ENCODE measurements around the gene KRT80. TPM values are rescaled to one million over a fixed set of nuclear protein-coding genes. Genes with fewer than 3 reads are reported as not detected.
A peak's percentile ranks its signal among the peaks of the same experiment; 100 is the strongest.

KRT80 gene
- total RNA-seq, 3 donors from 2014 or later, result 2.9 to 9.8 TPM; not detected in 1

GRCh38 chr12:52144512-52145227, 47.1 kb downstream of the KRT80 start:
- Histone ChIP-seq H3K27me3 (no peaks in the 10 kb centered on the region), H3K4me3 (no peak overlapping the region), H3K36me3 (no peaks in the 10 kb centered on the region), H3K27ac (peak overlapping the region; percentile 100), H3K9me3 (no peaks in the 10 kb centered on the region), H3K4me1 (peaks cover 10 to 50% of the 10 kb centered on the region in 2 donors)
- intact Hi-C loops (cut with DNase I; ENCODE audit: low total_unique reads), result loop anchor here (5.0 to 10.0 kb wide), 2 partner anchors 70 to 728 kb away; no protein-coding TSS in a partner anchor
- no peak for TF ChIP-seq POLR2AphosphoS5 (IDR thresholded peaks at IDR 0.05)
- no peak for TF ChIP-seq CTCF (IDR thresholded peaks at IDR 0.05)
- no peak for TF ChIP-seq POLR2A (IDR thresholded peaks at IDR 0.05)
- DNase-seq (ENCODE audit: low spot score in 2 of 2), result no peak

- Histone ChIP-seq H3K36me3 (no peaks in the 10 kb centered on the region), H3K27ac (no peak overlapping the region), H3K9me3 (no peaks in the 10 kb centered on the region), H3K4me3 (no peak overlapping the region), H3K27me3 (no peaks in the 10 kb centered on the region), H3K4me1 (peaks cover under 1 to 31% of the 10 kb centered on the region in 2 donors)
- intact Hi-C loops (cut with DNase I; ENCODE audit: low total_unique reads), result loop anchor here (10.0 kb wide), 1 partner anchor 72 kb away; no protein-coding TSS in a partner anchor
- TF ChIP-seq POLR2AphosphoS5 (IDR thresholded peaks at IDR 0.05) (no peak), POLR2A (IDR thresholded peaks at IDR 0.05) (no peak), CTCF (IDR thresholded peaks at IDR 0.05) (no peak)
- DNase-seq (ENCODE audit: low spot score in 2 of 2), result no peak
Observed at GRCh38 chr12:52142431-52142830, 49.4 kb downstream of the KRT80 start.

- no peaks in the 10 kb centered on the region for H3K9me3 ChIP-seq
- H3K27me3 ChIP-seq, result no peaks in the 10 kb centered on the region
- H3K27ac ChIP-seq, result no peak overlapping the region
- intact Hi-C loops (cut with DNase I; ENCODE audit: low total_unique reads), result loop anchor here (10.0 kb wide), 1 partner anchor 73 kb away; no protein-coding TSS in a partner anchor
- H3K4me1 ChIP-seq, result peaks cover 0 to 28% of the 10 kb centered on the region in 2 donors
- TF ChIP-seq POLR2A (IDR thresholded peaks at IDR 0.05) (no peak), CTCF (IDR thresholded peaks at IDR 0.05) (no peak), POLR2AphosphoS5 (IDR thresholded peaks at IDR 0.05) (no peak)
- no peak overlapping the region for H3K4me3 ChIP-seq
- DNase-seq (ENCODE audit: low spot score in 2 of 2), result no peak
- no peaks in the 10 kb centered on the region for H3K36me3 ChIP-seq
Observed at GRCh38 chr12:52141875-52142274, 49.9 kb downstream of the KRT80 start.

- H3K36me3 ChIP-seq, result no peaks in the 10 kb centered on the region
- no peak for TF ChIP-seq POLR2AphosphoS5 (IDR thresholded peaks at IDR 0.05)
- no peak for TF ChIP-seq POLR2A (IDR thresholded peaks at IDR 0.05)
Observed at GRCh38 chr12:52141306-52141705, 50.5 kb downstream of the KRT80 start.

GRCh38 chr12:52139579-52140062, 52.2 kb downstream of the KRT80 start:
- H3K36me3 ChIP-seq, result no peaks in the 10 kb centered on the region
- H3K9me3 ChIP-seq, result no peaks in the 10 kb centered on the region
- H3K4me3 ChIP-seq, result no peak overlapping the region
- peak overlapping the region in 1 of 2 donors; percentile 3 for H3K27ac ChIP-seq
- no peaks in the 10 kb centered on the region for H3K27me3 ChIP-seq
- peak in 1 of 2 donors; percentile 60 for DNase-seq (ENCODE audit: low spot score in 2 of 2)
- peaks cover 0 to 8% of the 10 kb centered on the region in 2 donors for H3K4me1 ChIP-seq
- intact Hi-C loops (cut with DNase I; ENCODE audit: low total_unique reads), result loop anchor here (2.0 to 10.0 kb wide), 3 partner anchors 17 to 448 kb away; no protein-coding TSS in a partner anchor
- TF ChIP-seq CTCF (IDR thresholded peaks at IDR 0.05), result peak in 2 of 3 donors; percentile 68 to 90
- no peak for TF ChIP-seq POLR2A (IDR thresholded peaks at IDR 0.05)

More at GRCh38 chr12:52141306-52141705, 50.5 kb downstream of the KRT80 start:
- Histone ChIP-seq H3K4me1 (peaks cover 0 to 22% of the 10 kb centered on the region in 2 donors), H3K9me3 (no peaks in the 10 kb centered on the region), H3K27me3 (no peaks in the 10 kb centered on the region), H3K4me3 (no peak overlapping the region), H3K27ac (no peak overlapping the region)
- intact Hi-C loops (cut with DNase I; ENCODE audit: low total_unique reads), result loop anchor here (10.0 kb wide), 1 partner anchor 73 kb away; no protein-coding TSS in a partner anchor
- no peak for DNase-seq (ENCODE audit: low spot score in 2 of 2)
